ENCODE results near the gene PLEKHA8.

DNA sequence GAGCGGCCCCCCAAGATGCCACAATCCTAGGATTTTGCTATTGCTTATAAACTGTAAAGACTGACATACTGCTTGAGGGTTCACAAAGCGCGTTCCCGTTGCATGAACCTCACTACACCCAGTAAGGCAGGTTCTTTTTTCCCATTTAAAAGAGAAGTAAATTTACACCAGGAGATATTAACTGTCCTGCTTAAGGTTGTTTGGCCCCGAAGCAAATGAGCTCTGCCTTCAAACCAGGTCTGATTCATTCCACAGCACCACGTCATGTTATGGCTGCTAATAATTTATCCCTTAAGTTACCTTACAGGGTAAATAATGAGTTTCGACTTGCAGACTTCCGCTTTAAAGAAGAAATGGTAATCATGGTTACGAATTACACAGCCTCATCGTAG lies 1.2 kb upstream of the PLEKHA8 start:
- no peak for TF ChIP-seq EZH2 (IDR thresholded peaks at IDR 0.05)
- no peak for TF ChIP-seq POLR2AphosphoS5 (IDR thresholded peaks at IDR 0.05; ENCODE audit: borderline replicate concordance, low read depth, low read length)
